Calu3 (cell line): ENCODE results near the gene ASTN2. TPM values are rescaled to one million over a fixed set of nuclear protein-coding genes. Genes with fewer than 3 reads are reported as not detected.

Experiments used
- BruUV-seq: library from RNA; stranded (reverse); fragments of 400-500 nt; replicated peaks from 2 replicates; lab custom pipeline; 2021; lab: Mats Ljungman, UMichigan
- CTCF ChIA-PET: fragments of 300-600 bp; sonication (Branson Sonifier 250); formaldehyde crosslinking; loops from one replicate; lab custom pipeline; 2022; ENCODE audit warnings: antibody characterized with exemption; lab: Charles Lee
- DNase-seq: peaks from one replicate; pipeline ENCODE4 v3.0.0; 2022
- H3K27ac Mint-ChIP-seq: one replicate; pipeline ENCODE4 v1.8.0; 2022; ENCODE audit warnings: mixed read lengths; ENCODE audit not compliant: unreplicated experiment
- H3K27me3 Mint-ChIP-seq: one replicate; pipeline ENCODE4 v1.8.0; 2022; ENCODE audit warnings: mixed read lengths; ENCODE audit not compliant: unreplicated experiment
- H3K36me3 Mint-ChIP-seq: one replicate; pipeline ENCODE4 v1.8.0; 2022; ENCODE audit warnings: mild to moderate bottlenecking, moderate library complexity, mixed read lengths; ENCODE audit not compliant: insufficient read depth, unreplicated experiment
- H3K4me1 Mint-ChIP-seq: one replicate; pipeline ENCODE4 v1.8.0; 2022; ENCODE audit warnings: mild to moderate bottlenecking, low read depth, mixed read lengths; ENCODE audit not compliant: unreplicated experiment
- H3K4me3 Mint-ChIP-seq: one replicate; pipeline ENCODE4 v1.8.0; 2022; ENCODE audit warnings: mild to moderate bottlenecking, low read depth, moderate library complexity, mixed read lengths; ENCODE audit not compliant: unreplicated experiment
- H3K9me3 Mint-ChIP-seq: one replicate; pipeline ENCODE4 v1.8.0; 2022; ENCODE audit warnings: low read depth, mixed read lengths; ENCODE audit not compliant: unreplicated experiment
- CTCF ChIP-seq: fragments of 200-600 bp; IDR thresholded peaks from one replicate; pipeline ENCODE4 v1.8.0; 2022; ENCODE audit warnings: antibody characterized with exemption; ENCODE audit not compliant: unreplicated experiment
- intact Hi-C: fragments of 100-400 bp; cut with micrococcal nuclease; formaldehyde crosslinking; loops from one replicate; pipeline ENCODE4 v1.10.0; 2022; ENCODE audit not compliant: unreplicated experiment
- total RNA-seq: library from RNA; stranded (reverse); gene quantifications from 2 replicates; pipeline ENCODE4 v1.2.3, GENCODE V29; 2022

The ASTN2 gene
- total RNA-seq, 1 experiment from 2014 or later, result 1.7 TPM

DNA sequence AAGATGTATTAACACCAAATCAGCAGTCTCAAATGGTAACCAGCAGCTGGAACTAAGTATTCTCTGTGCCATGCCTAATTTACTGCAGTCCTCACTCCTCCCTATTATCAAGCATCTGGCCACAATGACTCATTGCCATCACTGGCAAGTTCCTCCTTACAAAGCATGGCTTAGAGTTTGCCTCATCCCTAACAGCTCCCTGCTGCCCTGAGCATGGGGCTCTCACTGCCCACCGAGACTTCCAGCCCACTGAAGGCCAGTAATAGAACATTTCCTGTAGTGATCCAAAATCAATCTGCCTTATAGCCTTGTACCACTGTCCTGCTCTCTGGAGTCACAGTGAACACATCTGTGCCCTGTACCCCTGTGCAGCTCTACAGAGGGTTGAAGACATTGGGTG is 939.7 kb downstream of the ASTN2 start:
- CTCF ChIA-PET, result no interaction called here
- Mint-ChIP-seq H3K9me3 (peaks cover 3% of the 10 kb centered on the region), H3K27ac (no peak overlapping the region), H3K27me3 (peaks cover 17% of the 10 kb centered on the region), H3K4me1 (no peaks in the 10 kb centered on the region), H3K4me3 (no peak overlapping the region), H3K36me3 (no peaks in the 10 kb centered on the region)
- no peak for DNase-seq
- intact Hi-C loops, result no loop called here
- no peak for TF ChIP-seq CTCF
- BruUV-seq, result no TSS peak

GRCh38 chr9:116471944-116472506 is 942.8 kb downstream of the ASTN2 start:
- H3K4me3 Mint-ChIP-seq, result no peak overlapping the region
- no peak for DNase-seq
- intact Hi-C loops, result no loop called here

DNA sequence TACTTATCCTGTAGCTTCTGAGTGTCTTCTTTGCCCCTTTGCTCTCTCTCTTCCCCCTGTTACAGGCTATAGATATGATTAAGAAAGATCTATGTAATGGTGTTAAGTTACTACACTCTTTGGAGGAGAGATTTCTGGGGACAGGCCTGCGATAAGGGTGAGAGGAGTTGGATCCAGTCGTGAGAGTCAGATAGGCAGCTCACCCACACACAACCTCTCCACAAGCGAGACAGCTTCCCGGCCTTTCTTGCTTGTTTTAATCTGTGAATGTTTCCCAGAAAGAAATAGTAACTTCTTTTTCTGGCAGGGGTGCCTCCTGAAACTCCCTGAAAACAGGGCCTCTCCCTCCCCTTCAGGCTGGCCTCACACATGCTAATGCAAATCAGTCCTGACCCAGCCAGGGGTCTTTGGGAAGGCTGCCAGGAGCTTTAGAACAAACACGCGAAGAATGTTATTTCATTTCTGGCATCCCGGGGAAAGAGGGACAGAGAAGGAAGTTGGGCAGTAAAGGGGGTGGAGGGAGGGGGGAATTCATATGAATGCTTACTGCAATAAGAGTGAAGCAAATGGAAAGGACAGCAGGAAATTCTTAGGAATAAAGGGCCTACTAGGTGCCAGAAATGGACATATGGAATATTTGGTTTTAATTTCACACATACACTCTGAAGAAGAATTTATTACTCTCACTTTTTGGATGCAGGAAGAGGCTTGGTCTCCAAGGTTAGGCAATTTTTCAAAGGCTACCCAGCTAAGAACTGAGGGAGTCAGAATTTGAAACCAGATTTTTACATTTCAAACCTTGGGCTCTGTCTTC is 943.6 kb downstream of the ASTN2 start:
- intact Hi-C loops, result no loop called here
- no TSS peak for BruUV-seq
- no peaks in the 10 kb centered on the region for H3K27me3 Mint-ChIP-seq
- no peaks in the 10 kb centered on the region for H3K9me3 Mint-ChIP-seq
- TF ChIP-seq CTCF, result no peak
- DNase-seq, result no peak
- no peaks in the 10 kb centered on the region for H3K36me3 Mint-ChIP-seq
- no peaks in the 10 kb centered on the region for H3K4me1 Mint-ChIP-seq
- no peak overlapping the region for H3K27ac Mint-ChIP-seq
- no peak overlapping the region for H3K4me3 Mint-ChIP-seq
- CTCF ChIA-PET, result no interaction called here

More at GRCh38 chr9:116471944-116472506, 942.8 kb downstream of the ASTN2 start:
- Mint-ChIP-seq H3K36me3 (no peaks in the 10 kb centered on the region), H3K27me3 (peaks cover 2% of the 10 kb centered on the region), H3K27ac (no peak overlapping the region), H3K9me3 (peaks cover 3% of the 10 kb centered on the region), H3K4me1 (no peaks in the 10 kb centered on the region)
- CTCF ChIA-PET, result no interaction called here
- no TSS peak for BruUV-seq
- TF ChIP-seq CTCF, result no peak

DNA sequence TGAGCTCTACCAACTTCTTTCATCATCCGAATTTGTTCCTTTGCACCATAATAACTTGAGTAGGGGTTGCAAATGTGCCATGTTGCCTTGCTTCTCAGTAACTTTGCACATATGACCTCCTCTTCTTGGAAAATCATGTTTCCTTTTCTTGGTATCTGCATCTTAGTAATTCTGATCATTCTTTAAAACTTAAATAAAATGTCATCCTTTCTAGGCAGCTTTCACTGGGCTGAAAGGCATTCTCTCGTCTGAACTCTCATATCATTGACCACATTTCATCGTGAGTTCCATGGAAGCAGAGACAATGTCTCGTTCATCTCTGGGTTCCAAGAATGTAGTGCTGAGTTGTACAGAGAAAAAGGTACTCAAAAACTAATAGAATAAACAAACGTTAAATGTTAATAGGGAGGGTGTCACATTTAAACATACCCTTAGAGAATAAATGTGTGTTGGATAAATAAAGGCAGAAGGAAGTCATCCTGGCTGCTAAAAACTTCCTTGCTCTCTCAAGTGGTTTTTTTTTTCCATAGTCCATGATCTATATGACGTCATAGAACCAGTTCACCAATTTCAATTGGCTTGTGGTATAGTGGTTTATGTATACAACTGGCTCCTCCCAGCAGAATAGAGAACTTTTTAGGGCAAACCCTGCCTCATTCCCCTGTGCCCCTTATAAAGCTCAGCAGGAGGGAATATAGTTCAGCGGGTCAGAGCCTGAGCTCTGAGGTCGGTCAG is 945.9 kb downstream of the ASTN2 start:
- Mint-ChIP-seq H3K4me3 (no peak overlapping the region), H3K27ac (no peak overlapping the region), H3K4me1 (no peaks in the 10 kb centered on the region), H3K9me3 (no peaks in the 10 kb centered on the region), H3K36me3 (no peaks in the 10 kb centered on the region), H3K27me3 (no peaks in the 10 kb centered on the region)
- CTCF ChIA-PET, result no interaction called here
- intact Hi-C loops, result no loop called here
- no peak for DNase-seq
- no peak for TF ChIP-seq CTCF
- BruUV-seq, result no TSS peak
